Gastrocnemius medialis (tissue), 4 donors: ENCODE data around the gene ID3.

Experiments
- CTCF ChIP-seq, 5 experiments: fragments of 450-650 bp in 3 of 5; fragments of 200-600 bp in 2 of 5; sonication (generic) in 2 of 5; IDR thresholded peaks in 4 of 5; conservative IDR thresholded peaks in 1 of 5; 1 replicate in 4 of 5; 2 replicates in 1 of 5; pipeline ENCODE4 v1.5.1; 2016 to 2019; ENCODE audit warnings: antibody characterized with exemption in 5 of 5, mild to moderate bottlenecking in 3 of 5, moderate library complexity in 3 of 5
- POLR2A ChIP-seq, 2 donors: fragments of 450-650 bp; IDR thresholded peaks; one replicate each; pipeline ENCODE4 v1.6.1; 2017; ENCODE audit warnings: antibody characterized with exemption in 2 of 2, mild to moderate bottlenecking in 2 of 2, moderate library complexity in 2 of 2

DNA sequence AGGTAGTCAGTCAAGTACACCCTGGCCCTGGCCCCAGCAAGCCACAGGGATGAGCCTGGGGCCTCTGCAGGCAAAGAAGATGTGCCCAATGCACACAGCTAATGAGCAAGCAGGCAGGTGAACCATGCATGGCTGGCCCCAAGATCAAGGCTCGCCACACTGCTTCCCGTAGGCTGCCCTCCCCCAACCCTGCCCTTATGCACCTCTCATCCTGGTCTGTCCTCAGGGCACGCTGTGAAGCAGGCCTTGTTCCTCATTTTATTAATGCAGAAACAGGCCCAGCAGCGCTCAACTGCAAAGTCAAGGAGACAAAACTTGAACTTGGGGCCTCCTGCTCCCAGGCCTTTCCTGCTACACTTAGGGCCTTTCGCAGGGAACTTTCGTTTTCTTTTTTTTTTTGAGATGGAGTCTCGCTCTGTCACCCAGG, 35.6 kb upstream of the ID3 start:
- no peak for TF ChIP-seq CTCF (IDR thresholded peaks at IDR 0.05 in 4 of 5, conservative IDR thresholded peaks at IDR 0.05 in 1 of 5)
- TF ChIP-seq POLR2A (IDR thresholded peaks at IDR 0.05) = no peak
